ENCODE measurements around the gene TBATA. TPM values are rescaled to one million over a fixed set of nuclear protein-coding genes. Genes with fewer than 3 reads are reported as not detected.

TBATA gene
- not detected for total RNA-seq
- long read RNA-seq = 0 reads

- intact Hi-C loops (cut with DNase I) = no loop called here
- DNase-seq = no peak
- ATAC-seq = no peak
Measured at GRCh38 chr10:70785190-70785589, at the start of gene TBATA. TSS of gene TBATA (minus strand) at chr10:70785377. CDS start at chr10:70783379, 1,998 bp downstream.

- intact Hi-C loops (cut with DNase I) = no loop called here
- ATAC-seq = no peak
- DNase-seq = no peak
Measured at GRCh38 chr10:70834441-70835151, 49.4 kb upstream of the TBATA start.

- ATAC-seq = no peak
- DNase-seq = no peak
- intact Hi-C loops (cut with DNase I) = no loop called here
Measured at GRCh38 chr10:70834021-70834420, 48.8 kb upstream of the TBATA start.

- intact Hi-C loops (cut with DNase I) = no loop called here
- ATAC-seq (no peak), DNase-seq (no peak)
Measured at GRCh38 chr10:70833601-70834000, 48.4 kb upstream of the TBATA start.

- DNase-seq = no peak
- peak in 1 of 2 donors; percentile 80 for ATAC-seq
- intact Hi-C loops (cut with DNase I) = no loop called here
Measured at GRCh38 chr10:70832852-70833528, 47.8 kb upstream of the TBATA start.

- no peak for ATAC-seq
- intact Hi-C loops (cut with DNase I) = no loop called here
- DNase-seq = no peak
Measured at GRCh38 chr10:70832221-70832620, 47.0 kb upstream of the TBATA start.

- ATAC-seq (no peak), DNase-seq (no peak)
- intact Hi-C loops (cut with DNase I) = no loop called here
Measured at GRCh38 chr10:70830164-70830563, 45.0 kb upstream of the TBATA start.

- intact Hi-C loops (cut with DNase I) = loop anchor here in 1 of 2 donors (5.0 kb wide), 1 partner anchor 33 kb away; no protein-coding TSS in a partner anchor
- DNase-seq = no peak
- ATAC-seq = peak; percentile 65 to 76
Measured at GRCh38 chr10:70829543-70829942, 44.4 kb upstream of the TBATA start.

GRCh38 chr10:70828923-70829322 is 43.7 kb upstream of the TBATA start:
- intact Hi-C loops (cut with DNase I) = loop anchor here in 1 of 2 donors (5.0 kb wide), 1 partner anchor 33 kb away; no protein-coding TSS in a partner anchor
- ATAC-seq (no peak), DNase-seq (no peak)

- no peak for DNase-seq
- intact Hi-C loops (cut with DNase I) = loop anchor here in 1 of 2 donors (5.0 kb wide), 1 partner anchor 35 kb away; no protein-coding TSS in a partner anchor
- ATAC-seq = no peak
Measured at GRCh38 chr10:70827086-70827757, 42.0 kb upstream of the TBATA start.

GRCh38 chr10:70822076-70822820 is 37.1 kb upstream of the TBATA start:
- ATAC-seq = no peak
- intact Hi-C loops (cut with DNase I) = no loop called here
- DNase-seq = no peak

- ATAC-seq (no peak), DNase-seq (no peak)
- intact Hi-C loops (cut with DNase I) = no loop called here
Measured at GRCh38 chr10:70820976-70821750, 36.0 kb upstream of the TBATA start.

GRCh38 chr10:70816220-70816894 is 31.2 kb upstream of the TBATA start:
- ATAC-seq (peak; percentile 77 to 89), DNase-seq (peak; percentile 76)
- intact Hi-C loops (cut with DNase I) = no loop called here

GRCh38 chr10:70815504-70816219 is 30.5 kb upstream of the TBATA start, which contains the start of gene SGPL1:
TSS of gene SGPL1 (plus strand) at chr10:70815948. CDS start at chr10:70816854, 906 bp downstream.
- DNase-seq (peak; percentile 89), ATAC-seq (peak; percentile 96 to 97)
- intact Hi-C loops (cut with DNase I) = loop anchor here (1.0 to 2.0 kb wide), 2 partner anchors 65 kb away; no protein-coding TSS in a partner anchor

- DNase-seq (no peak), ATAC-seq (no peak)
- intact Hi-C loops (cut with DNase I) = loop anchor here in 1 of 2 donors (2.0 kb wide), 1 partner anchor 67 kb away; no protein-coding TSS in a partner anchor
Measured at GRCh38 chr10:70814126-70814525, 28.9 kb upstream of the TBATA start.

GRCh38 chr10:70812814-70813213 is 27.6 kb upstream of the TBATA start:
- ATAC-seq (no peak), DNase-seq (no peak)
- intact Hi-C loops (cut with DNase I) = no loop called here

GRCh38 chr10:70811881-70812280 is 26.7 kb upstream of the TBATA start:
- intact Hi-C loops (cut with DNase I) = no loop called here
- no peak for DNase-seq
- ATAC-seq = no peak
